Stomach (tissue), 4 donors: Measurements from ENCODE around the gene MXD4.

Experiments
- EP300 ChIP-seq: sonication (generic); formaldehyde crosslinking; IDR thresholded peaks from one replicate; pipeline ENCODE4 v1.6.1; 2017; ENCODE audit warnings: antibody characterized with exemption
- POLR2A ChIP-seq, 4 donors: fragments of 450-650 bp; IDR thresholded peaks; one replicate each; pipeline ENCODE4 v1.6.1; 2016; ENCODE audit warnings: antibody characterized with exemption in 4 of 4, control low read depth in 2 of 4, mild to moderate bottlenecking in 1 of 4, moderate library complexity in 1 of 4
- POLR2AphosphoS5 ChIP-seq, 3 donors: sonication (generic); formaldehyde crosslinking; IDR thresholded peaks; one replicate each; pipeline ENCODE4 v1.6.1; 2016; ENCODE audit warnings: antibody characterized with exemption in 3 of 3
- TF ChIP-seq, protein P1 (sequence below), 7 experiments: fragments of 450-650 bp in 4 of 7; fragments of 200-600 bp in 3 of 7; sonication (generic) in 3 of 7; IDR thresholded peaks; one replicate each; pipeline ENCODE4 v1.5.1; 2016 to 2019; ENCODE audit warnings: antibody characterized with exemption in 7 of 7, control low read depth in 2 of 7, mild to moderate bottlenecking in 1 of 7

- TF ChIP-seq, protein P1, sequence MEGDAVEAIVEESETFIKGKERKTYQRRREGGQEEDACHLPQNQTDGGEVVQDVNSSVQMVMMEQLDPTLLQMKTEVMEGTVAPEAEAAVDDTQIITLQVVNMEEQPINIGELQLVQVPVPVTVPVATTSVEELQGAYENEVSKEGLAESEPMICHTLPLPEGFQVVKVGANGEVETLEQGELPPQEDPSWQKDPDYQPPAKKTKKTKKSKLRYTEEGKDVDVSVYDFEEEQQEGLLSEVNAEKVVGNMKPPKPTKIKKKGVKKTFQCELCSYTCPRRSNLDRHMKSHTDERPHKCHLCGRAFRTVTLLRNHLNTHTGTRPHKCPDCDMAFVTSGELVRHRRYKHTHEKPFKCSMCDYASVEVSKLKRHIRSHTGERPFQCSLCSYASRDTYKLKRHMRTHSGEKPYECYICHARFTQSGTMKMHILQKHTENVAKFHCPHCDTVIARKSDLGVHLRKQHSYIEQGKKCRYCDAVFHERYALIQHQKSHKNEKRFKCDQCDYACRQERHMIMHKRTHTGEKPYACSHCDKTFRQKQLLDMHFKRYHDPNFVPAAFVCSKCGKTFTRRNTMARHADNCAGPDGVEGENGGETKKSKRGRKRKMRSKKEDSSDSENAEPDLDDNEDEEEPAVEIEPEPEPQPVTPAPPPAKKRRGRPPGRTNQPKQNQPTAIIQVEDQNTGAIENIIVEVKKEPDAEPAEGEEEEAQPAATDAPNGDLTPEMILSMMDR (IDR thresholded peaks at IDR 0.05) = no peak
- no peak for TF ChIP-seq EP300
- no peak for TF ChIP-seq POLR2A (IDR thresholded peaks at IDR 0.05)
- TF ChIP-seq POLR2AphosphoS5 (IDR thresholded peaks at IDR 0.05) = no peak
These were observed 7.0 kb downstream of the MXD4 start for GRCh38 chr4:2254665-2255500.
